ENCODE data around the gene CD2AP. TPM values are rescaled to one million over a fixed set of nuclear protein-coding genes. Genes with fewer than 3 reads are reported as not detected.

CD2AP gene
- total RNA-seq, 1 donor from 2014 or later: 47.8 TPM

GRCh38 chr6:47455533-47456209 lies 21.9 kb upstream of the CD2AP start:
- Histone ChIP-seq H3K4me3 (ENCODE audit: low read depth, low read length) (no peak overlapping the region), H3K27me3 (ENCODE audit: control insufficient read depth, insufficient read depth, low read length) (no peaks in the 10 kb centered on the region), H3K36me3 (ENCODE audit: control insufficient read depth, insufficient read depth, low read length) (no peaks in the 10 kb centered on the region)
- TF ChIP-seq CTCF (IDR thresholded peaks at IDR 0.05; ENCODE audit: insufficient read depth, low read length, poor library complexity, severe bottlenecking): no peak
- no peak for DNase-seq (ENCODE audit: low read depth)

- Histone ChIP-seq H3K4me3 (ENCODE audit: low read depth, low read length) (no peak overlapping the region), H3K27me3 (ENCODE audit: control insufficient read depth, insufficient read depth, low read length) (no peaks in the 10 kb centered on the region), H3K36me3 (ENCODE audit: control insufficient read depth, insufficient read depth, low read length) (no peaks in the 10 kb centered on the region)
- no peak for DNase-seq (ENCODE audit: low read depth)
- TF ChIP-seq CTCF (IDR thresholded peaks at IDR 0.05; ENCODE audit: insufficient read depth, low read length, poor library complexity, severe bottlenecking): no peak
These were observed 21.0 kb upstream of the CD2AP start for GRCh38 chr6:47456536-47456975.

- Histone ChIP-seq H3K36me3 (ENCODE audit: control insufficient read depth, insufficient read depth, low read length) (no peaks in the 10 kb centered on the region), H3K27me3 (ENCODE audit: control insufficient read depth, insufficient read depth, low read length) (no peaks in the 10 kb centered on the region)
- no peak for TF ChIP-seq CTCF (IDR thresholded peaks at IDR 0.05; ENCODE audit: insufficient read depth, low read length, poor library complexity, severe bottlenecking)
These were observed 20.2 kb upstream of the CD2AP start for GRCh38 chr6:47457370-47457769.

GRCh38 chr6:47464052-47464451 lies 13.5 kb upstream of the CD2AP start:
- Histone ChIP-seq H3K36me3 (ENCODE audit: control insufficient read depth, insufficient read depth, low read length) (no peaks in the 10 kb centered on the region), H3K27me3 (ENCODE audit: control insufficient read depth, insufficient read depth, low read length) (no peaks in the 10 kb centered on the region), H3K4me3 (ENCODE audit: low read depth, low read length) (no peak overlapping the region)
- no peak for TF ChIP-seq CTCF (IDR thresholded peaks at IDR 0.05; ENCODE audit: insufficient read depth, low read length, poor library complexity, severe bottlenecking)
- DNase-seq (ENCODE audit: low read depth): no peak

More at GRCh38 chr6:47457370-47457769, 20.2 kb upstream of the CD2AP start:
- H3K4me3 ChIP-seq (ENCODE audit: low read depth, low read length): no peak overlapping the region
- DNase-seq (ENCODE audit: low read depth): no peak

- TF ChIP-seq CTCF (IDR thresholded peaks at IDR 0.05; ENCODE audit: insufficient read depth, low read length, poor library complexity, severe bottlenecking): no peak
- Histone ChIP-seq H3K36me3 (ENCODE audit: control insufficient read depth, insufficient read depth, low read length) (no peaks in the 10 kb centered on the region), H3K4me3 (ENCODE audit: low read depth, low read length) (no peak overlapping the region), H3K27me3 (ENCODE audit: control insufficient read depth, insufficient read depth, low read length) (no peaks in the 10 kb centered on the region)
- no peak for DNase-seq (ENCODE audit: low read depth)
These were observed 12.5 kb upstream of the CD2AP start for GRCh38 chr6:47465117-47465516.

- DNase-seq (ENCODE audit: low read depth): no peak
- no peak for TF ChIP-seq CTCF (IDR thresholded peaks at IDR 0.05; ENCODE audit: insufficient read depth, low read length, poor library complexity, severe bottlenecking)
- no peaks in the 10 kb centered on the region for H3K36me3 ChIP-seq (ENCODE audit: control insufficient read depth, insufficient read depth, low read length)
- H3K27me3 ChIP-seq (ENCODE audit: control insufficient read depth, insufficient read depth, low read length): no peaks in the 10 kb centered on the region
- no peak overlapping the region for H3K4me3 ChIP-seq (ENCODE audit: low read depth, low read length)
These were observed 5.7 kb upstream of the CD2AP start for GRCh38 chr6:47471911-47472310.
